Measurements from ENCODE around the gene RAPSN.

RAPSN gene

GRCh38 chr11:47488111-47488510 lies 39.2 kb upstream of the RAPSN start (continued):
- TF ChIP-seq ZNF521 (tag by site-specific recombination; IDR thresholded peaks at IDR 0.05) (no peak), ZNF555 (tag by site-specific recombination; conservative IDR thresholded peaks at IDR 0.05) (no peak), ZNF585B (tag by site-specific recombination; IDR thresholded peaks at IDR 0.05) (no peak), MEIS1 (CRISPR knock-in tag; IDR thresholded peaks at IDR 0.05; ENCODE audit: borderline replicate concordance) (no peak), ZNF548 (tag by site-specific recombination; IDR thresholded peaks at IDR 0.05) (no peak), ZNF776 (tag by site-specific recombination; IDR thresholded peaks at IDR 0.05; ENCODE audit: borderline replicate concordance) (no peak), ZNF114 (tag by site-specific recombination; IDR thresholded peaks at IDR 0.05) (no peak), ZNF37A (tag by site-specific recombination; IDR thresholded peaks at IDR 0.05) (no peak), ZNF76 (tag by site-specific recombination; IDR thresholded peaks at IDR 0.05; ENCODE audit: borderline replicate concordance, low read depth) (no peak), SETDB1 (IDR thresholded peaks at IDR 0.05; ENCODE audit: insufficient read length, low read length) (no peak), ZNF510 (tag by site-specific recombination; IDR thresholded peaks at IDR 0.05; ENCODE audit: insufficient replicate concordance) (no peak), ZNF707 (tag by site-specific recombination; IDR thresholded peaks at IDR 0.05) (no peak)

DNA sequence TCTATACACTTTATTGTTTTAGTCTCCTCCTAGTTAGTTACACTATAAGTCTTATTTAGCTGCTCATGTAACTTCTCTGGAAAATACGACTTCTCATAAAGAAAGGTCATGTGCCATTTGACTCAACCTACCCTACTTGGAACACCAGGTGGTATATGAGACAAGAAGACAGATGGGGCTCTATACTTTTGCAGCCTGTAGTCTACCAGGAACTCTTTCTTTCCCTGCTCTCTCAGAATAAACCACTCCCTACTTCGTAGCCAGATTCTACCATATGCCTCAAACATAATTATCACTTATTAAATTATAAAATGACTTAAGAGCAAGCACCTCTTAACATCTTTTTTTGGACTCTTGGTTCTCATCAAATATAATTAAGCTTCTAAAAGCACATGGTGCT lies 38.5 kb upstream of the RAPSN start:
- no peaks in the 10 kb centered on the region; the same call in 1 of the 2 replicates for H3K4me1 ChIP-seq (ENCODE audit: control insufficient read depth, insufficient read depth, low read length)
- no peak for TF ChIP-seq ZNF549 (tag by site-specific recombination; IDR thresholded peaks at IDR 0.05)
- TF ChIP-seq, protein P1, sequence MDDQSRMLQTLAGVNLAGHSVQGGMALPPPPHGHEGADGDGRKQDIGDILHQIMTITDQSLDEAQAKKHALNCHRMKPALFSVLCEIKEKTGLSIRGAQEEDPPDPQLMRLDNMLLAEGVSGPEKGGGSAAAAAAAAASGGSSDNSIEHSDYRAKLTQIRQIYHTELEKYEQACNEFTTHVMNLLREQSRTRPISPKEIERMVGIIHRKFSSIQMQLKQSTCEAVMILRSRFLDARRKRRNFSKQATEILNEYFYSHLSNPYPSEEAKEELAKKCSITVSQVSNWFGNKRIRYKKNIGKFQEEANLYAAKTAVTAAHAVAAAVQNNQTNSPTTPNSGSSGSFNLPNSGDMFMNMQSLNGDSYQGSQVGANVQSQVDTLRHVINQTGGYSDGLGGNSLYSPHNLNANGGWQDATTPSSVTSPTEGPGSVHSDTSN (CRISPR knock-in tag; IDR thresholded peaks at IDR 0.05) = no peak
- no peak overlapping the region for H3K4me3 ChIP-seq (ENCODE audit: low read depth, low read length)
- peaks cover 28 to 64% of the 10 kb centered on the region in 2 experiments; a peak in 2 of 3 replicates for H3K36me3 ChIP-seq (ENCODE audit: control insufficient read depth in 2 of 2, insufficient read depth in 1 of 2, low read length in 2 of 2)
- no peak overlapping the region for H3K27ac ChIP-seq (ENCODE audit: extremely low read depth, low read depth, low read length)
- CTCF ChIA-PET = interaction anchor here (0.5 to 1.5 kb wide), 4 partner anchors 8 to 45 kb away, joined by 3 to 6 read pairs (median 4); no protein-coding TSS in a partner anchor
- POLR2A ChIA-PET = no interaction called here
- no peaks in the 10 kb centered on the region for H3K9me3 ChIP-seq (ENCODE audit: control insufficient read depth, insufficient read depth, low read depth, low read length)

GRCh38 chr11:47485107-47485506 lies 36.2 kb upstream of the RAPSN start:
- Histone ChIP-seq H3K9me3 (ENCODE audit: control insufficient read depth, insufficient read depth, low read depth, low read length) (no peaks in the 10 kb centered on the region), H3K27ac (ENCODE audit: extremely low read depth, low read depth, low read length) (no peak overlapping the region), H3K4me3 (ENCODE audit: low read depth, low read length) (no peak overlapping the region), H3K36me3 (ENCODE audit: control insufficient read depth in 2 of 2, insufficient read depth in 1 of 2, low read length in 2 of 2) (peaks cover 36 to 80% of the 10 kb centered on the region in 2 experiments), H3K4me1 (ENCODE audit: control insufficient read depth, insufficient read depth, low read length) (no peaks in the 10 kb centered on the region; the same call in 1 of the 2 replicates)
- ChIA-PET CTCF (no interaction called here), POLR2A (interaction anchor here (0.6 to 1.1 kb wide), 2 partner anchors 55 to 100 kb away, joined by 3 read pairs; no protein-coding TSS in a partner anchor)
- TF ChIP-seq ZBTB26 (tag by site-specific recombination; optimal IDR thresholded peaks at IDR 0.05) = no peak
- TF ChIP-seq ZFP37 (tag by site-specific recombination; IDR thresholded peaks at IDR 0.05) = no peak
- TF ChIP-seq ZNF560 (tag by site-specific recombination; IDR thresholded peaks at IDR 0.05; ENCODE audit: borderline replicate concordance) = no peak
- TF ChIP-seq ZNF292 (tag by site-specific recombination; IDR thresholded peaks at IDR 0.05; ENCODE audit: borderline replicate concordance, low read depth) = no peak
- TF ChIP-seq ZNF596 (tag by site-specific recombination; IDR thresholded peaks at IDR 0.05) = no peak
- no peak for TF ChIP-seq ZNF530 (tag by site-specific recombination; IDR thresholded peaks at IDR 0.05; ENCODE audit: low read depth)
- TF ChIP-seq TRIM28 (IDR thresholded peaks at IDR 0.05; ENCODE audit: borderline replicate concordance, low read length) = no peak
- no peak for TF ChIP-seq ZNF274 (IDR thresholded peaks at IDR 0.05; ENCODE audit: low read length)
- TF ChIP-seq ZNF274 (tag by site-specific recombination; IDR thresholded peaks at IDR 0.05; ENCODE audit: borderline replicate concordance) = no peak
- TF ChIP-seq ZNF843 (tag by site-specific recombination; IDR thresholded peaks at IDR 0.05) = no peak
- TF ChIP-seq ZNF169 (tag by site-specific recombination; IDR thresholded peaks at IDR 0.05) = no peak
- TF ChIP-seq SP7 (tag by site-specific recombination; IDR thresholded peaks at IDR 0.05) = no peak
- TF ChIP-seq ZNF837 (tag by site-specific recombination; IDR thresholded peaks at IDR 0.05) = no peak
- no peak for TF ChIP-seq ZFP41 (tag by site-specific recombination; IDR thresholded peaks at IDR 0.05; ENCODE audit: borderline replicate concordance)
- TF ChIP-seq, protein P2, sequence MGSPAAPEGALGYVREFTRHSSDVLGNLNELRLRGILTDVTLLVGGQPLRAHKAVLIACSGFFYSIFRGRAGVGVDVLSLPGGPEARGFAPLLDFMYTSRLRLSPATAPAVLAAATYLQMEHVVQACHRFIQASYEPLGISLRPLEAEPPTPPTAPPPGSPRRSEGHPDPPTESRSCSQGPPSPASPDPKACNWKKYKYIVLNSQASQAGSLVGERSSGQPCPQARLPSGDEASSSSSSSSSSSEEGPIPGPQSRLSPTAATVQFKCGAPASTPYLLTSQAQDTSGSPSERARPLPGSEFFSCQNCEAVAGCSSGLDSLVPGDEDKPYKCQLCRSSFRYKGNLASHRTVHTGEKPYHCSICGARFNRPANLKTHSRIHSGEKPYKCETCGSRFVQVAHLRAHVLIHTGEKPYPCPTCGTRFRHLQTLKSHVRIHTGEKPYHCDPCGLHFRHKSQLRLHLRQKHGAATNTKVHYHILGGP (tag by site-specific recombination; IDR thresholded peaks at IDR 0.05) = no peak
- no peak for TF ChIP-seq TCF7L2 (IDR thresholded peaks at IDR 0.05; ENCODE audit: borderline replicate concordance, low read depth, low read length)
- no peak for TF ChIP-seq ZNF677 (tag by site-specific recombination; IDR thresholded peaks at IDR 0.05)
- TF ChIP-seq KLF9 (tag by site-specific recombination; IDR thresholded peaks at IDR 0.05; ENCODE audit: low read depth) = no peak
- TF ChIP-seq OSR2 (tag by site-specific recombination; IDR thresholded peaks at IDR 0.05) = no peak
